Lung (tissue), 12 donors: ENCODE measurements around the gene TMEM272. TPM values are rescaled to one million over a fixed set of nuclear protein-coding genes. Genes with fewer than 3 reads are reported as not detected.

Experiments used
- ATAC-seq: fragments of 200-7000 bp; cut with Tn5 transposase; one replicate; pipeline ENCODE4 v1.9.1; 2020; ENCODE audit warnings: moderate number of reproducible peaks; ENCODE audit not compliant: insufficient read depth, low FRiP score
- DNase-seq, 3 donors: peaks; one replicate each; pipeline ENCODE4 v3.0.0-alpha.2; 2013 to 2017
- H3K27ac ChIP-seq, 2 donors: one replicate each; pipeline ENCODE4 v1.5.1; 2013; ENCODE audit warnings: mild to moderate bottlenecking in 2 of 2, moderate library complexity in 2 of 2, control low read depth in 1 of 2, inconsistent platforms in 1 of 2, low read depth in 1 of 2, low read length in 1 of 2
- H3K27me3 ChIP-seq, 3 donors: one replicate each; pipeline ENCODE4 v1.5.1; 2013; ENCODE audit warnings: low read length in 2 of 3; ENCODE audit not compliant: control insufficient read depth in 3 of 3, insufficient read depth in 3 of 3
- H3K36me3 ChIP-seq, 4 donors: one replicate each; pipeline ENCODE4 v1.5.1; 2013; ENCODE audit warnings: low read length in 4 of 4, mild to moderate bottlenecking in 1 of 4, moderate library complexity in 1 of 4; ENCODE audit not compliant: control insufficient read depth in 4 of 4, insufficient read depth in 4 of 4
- H3K4me1 ChIP-seq, 5 donors: one replicate each; pipeline ENCODE4 v1.5.1; 2013; ENCODE audit warnings: low read length in 5 of 5, mild to moderate bottlenecking in 2 of 5, moderate library complexity in 1 of 5; ENCODE audit not compliant: control insufficient read depth in 5 of 5, insufficient read depth in 5 of 5
- H3K4me3 ChIP-seq: one replicate; pipeline ENCODE4 v1.5.1; 2013; ENCODE audit warnings: mild to moderate bottlenecking, control low read depth, moderate library complexity
- H3K9ac ChIP-seq, 2 donors: one replicate each; pipeline ENCODE4 v1.5.1; 2013; ENCODE audit warnings: low read length in 2 of 2, control low read depth in 1 of 2; ENCODE audit not compliant: insufficient read depth in 1 of 2
- H3K9me3 ChIP-seq, 4 donors: one replicate each; pipeline ENCODE4 v1.5.1; 2013; ENCODE audit warnings: low read length in 3 of 4, mild to moderate bottlenecking in 1 of 4, moderate library complexity in 1 of 4; ENCODE audit not compliant: control insufficient read depth in 4 of 4, insufficient read depth in 3 of 4
- CTCF ChIP-seq: IDR thresholded peaks from 2 replicates; pipeline ENCODE4 v1.5.1; 2012; ENCODE audit warnings: mild to moderate bottlenecking; ENCODE audit errors: control extremely low read depth, extremely low read depth
- WGBS, 2 donors: extraction: QIAGEN DNeasy Blood & Tissue Kit; methylation state at CpG; one replicate each; pipeline ENCODE4 v1.1.7; 2013; 5-methylcytosine and 5-hydroxymethylcytosine counted together
- polyA plus RNA-seq, 2 donors: library from polyadenylated mRNA; stranded (reverse); fragments of 200-250 nt; gene quantifications; one replicate each; pipeline ENCODE4 v1.2.1, GENCODE V29; 2013
- total RNA-seq, 2 donors: library from RNA; depleted of rRNA in 1 of 2; stranded (reverse); fragments of >200 nt in 1 of 2; gene quantifications; one replicate each; pipeline ENCODE4 v1.2.1, GENCODE V29; 2014 to 2021
- donor health status: control.
- donor health status: control.
- donor health status: Bipolar disorder and iron deficiency.
- donor health status: healthy.
- donor health status: DM: yes; HTN: yes; CAD: no.

The TMEM272 gene
- total and polyA plus RNA-seq, 4 donors: 0.08 to 0.55 (median 0.09) TPM

GRCh38 chr13:51845574-51846318, 769 bp upstream of the TMEM272 start:
- no peaks in the 10 kb centered on the region for H3K36me3 ChIP-seq
- WGBS, 2 donors: 74 to 93% methylated on average over 5 of the region's 5 CpGs
- H3K27ac ChIP-seq: no peak overlapping the region
- DNase-seq: no peak
- H3K9me3 ChIP-seq: no peaks in the 10 kb centered on the region
- H3K9ac ChIP-seq: no peak overlapping the region
- H3K4me1 ChIP-seq: peaks cover 0 to 7% (median 0%) of the 10 kb centered on the region in 5 donors
- no peak overlapping the region for H3K4me3 ChIP-seq
- TF ChIP-seq CTCF: no peak
- H3K27me3 ChIP-seq: no peaks in the 10 kb centered on the region
- ATAC-seq: no peak

- Histone ChIP-seq H3K27ac (no peak overlapping the region), H3K4me3 (no peak overlapping the region), H3K4me1 (peaks cover 0 to 4% (median 0%) of the 10 kb centered on the region in 5 donors), H3K9me3 (no peaks in the 10 kb centered on the region), H3K27me3 (no peaks in the 10 kb centered on the region), H3K9ac (no peak overlapping the region), H3K36me3 (no peaks in the 10 kb centered on the region)
- DNase-seq: no peak
- 72 to 85% methylated on average over 3 of the region's 3 CpGs for WGBS, 2 donors
- TF ChIP-seq CTCF: no peak
- ATAC-seq: no peak
These were observed 1.4 kb downstream of the TMEM272 start for GRCh38 chr13:51843529-51843928.

DNA sequence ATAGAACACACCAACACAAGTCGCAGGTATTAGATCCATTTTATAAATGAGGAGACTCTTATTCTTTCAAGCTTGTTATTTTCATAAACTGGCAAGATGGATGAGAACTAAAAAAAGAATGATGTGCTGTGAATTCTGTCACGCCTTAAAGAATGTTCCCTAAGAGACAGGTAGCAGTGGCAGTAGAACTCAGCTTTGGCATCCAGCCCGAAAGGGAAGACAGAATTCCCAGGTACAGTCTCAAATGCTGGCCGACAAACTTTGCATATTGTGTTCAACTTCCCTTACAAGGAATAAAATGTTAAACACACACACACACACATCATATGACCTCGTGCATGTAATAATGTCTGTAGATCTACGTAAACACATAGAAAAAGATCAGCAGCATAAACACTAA, 3.2 kb downstream of the TMEM272 start:
- DNase-seq (no peak), ATAC-seq (no peak)
- H3K36me3 ChIP-seq: no peaks in the 10 kb centered on the region
- 78 to 82% methylated on average over 6 of the region's 6 CpGs for WGBS, 2 donors
- no peak for TF ChIP-seq CTCF
- no peak overlapping the region for H3K9ac ChIP-seq
- no peak overlapping the region for H3K4me3 ChIP-seq
- peaks cover 0 to 4% (median 0%) of the 10 kb centered on the region in 5 donors for H3K4me1 ChIP-seq
- no peak overlapping the region for H3K27ac ChIP-seq
- no peaks in the 10 kb centered on the region for H3K9me3 ChIP-seq
- no peaks in the 10 kb centered on the region for H3K27me3 ChIP-seq
